GM23338 (cell line): ENCODE results near the gene MARF1.

Experiments used
- CREB1 ChIP-seq: fragments of 250-450 bp; sonication (Bioruptor Pico); IDR thresholded peaks from 2 replicates; pipeline ENCODE4 v1.5.0; 2020; ENCODE audit warnings: low read depth, mild to moderate bottlenecking, moderate library complexity
- EZH2 ChIP-seq: fragments of 200-600 bp; sonication (generic); IDR thresholded peaks from one replicate; pipeline ENCODE4 v1.8.0; 2017; ENCODE audit warnings: antibody characterized with exemption, mild to moderate bottlenecking, low read depth; ENCODE audit not compliant: unreplicated experiment
- EZH2phosphoT487 ChIP-seq: fragments of 200-600 bp; sonication (generic); IDR thresholded peaks from one replicate; pipeline ENCODE4 v1.8.1; 2018; ENCODE audit warnings: antibody characterized with exemption; ENCODE audit not compliant: unreplicated experiment
- NANOG ChIP-seq: IDR thresholded peaks from 2 replicates; pipeline ENCODE4 v1.6.1; 2016; ENCODE audit warnings: antibody characterized with exemption, borderline replicate concordance
- POLR2AphosphoS5 ChIP-seq: IDR thresholded peaks from 2 replicates; pipeline ENCODE4 v1.6.1; 2016; ENCODE audit warnings: antibody characterized with exemption, low read depth
- STAT1 ChIP-seq: IDR thresholded peaks from one replicate; pipeline ENCODE4 v1.6.1; 2016; ENCODE audit warnings: antibody characterized with exemption; ENCODE audit not compliant: unreplicated experiment
- ZNF331 ChIP-seq: fragments of 250-450 bp; sonication (Bioruptor Pico); IDR thresholded peaks from 2 replicates; pipeline ENCODE4 v1.5.0; 2020; ENCODE audit warnings: low read depth, mild to moderate bottlenecking, moderate library complexity
- TF ChIP-seq, protein P1 (sequence below), 2 experiments: fragments of 200-600 bp in 1 of 2; sonication (generic) in 1 of 2; conservative IDR thresholded peaks; 2 replicates each; pipeline versions ENCODE4 v1.5.1 to v1.6.1; 2016 to 2017; ENCODE audit warnings: antibody characterized with exemption in 2 of 2, low read depth in 2 of 2, mild to moderate bottlenecking in 2 of 2, moderate library complexity in 1 of 2
- TF ChIP-seq, protein P2 (sequence below): IDR thresholded peaks from one replicate; pipeline ENCODE4 v1.6.1; 2018; ENCODE audit warnings: antibody characterized with exemption; ENCODE audit not compliant: unreplicated experiment
- TF ChIP-seq, protein P3 (sequence below): IDR thresholded peaks from 2 replicates; pipeline ENCODE4 v1.6.1; 2016; ENCODE audit warnings: antibody characterized with exemption

DNA sequence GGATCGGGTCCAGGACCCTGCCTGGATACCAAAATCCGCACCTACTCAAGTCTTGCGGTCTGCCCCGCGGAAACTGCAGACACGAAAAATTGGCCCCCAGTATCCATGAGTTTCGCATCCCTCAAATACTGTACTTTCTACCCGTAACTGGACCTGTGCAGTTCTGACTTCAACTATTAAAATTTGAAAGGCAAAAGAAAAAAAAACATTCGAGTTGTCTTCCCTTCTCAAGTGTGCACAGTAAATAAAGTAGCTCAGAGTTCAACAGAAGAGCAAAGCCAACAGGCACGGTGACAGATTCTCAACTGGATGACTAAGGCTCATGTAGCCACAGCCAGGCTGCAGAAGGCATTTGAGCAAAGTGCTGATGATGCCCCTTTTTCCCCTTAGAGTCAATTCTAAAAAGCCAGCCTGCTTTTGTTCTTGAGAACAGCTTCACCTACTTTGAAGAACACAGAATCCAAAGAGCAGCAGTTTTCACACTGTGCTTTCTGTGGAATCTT is 32.5 kb downstream of the MARF1 start:
- TF ChIP-seq, protein P1, sequence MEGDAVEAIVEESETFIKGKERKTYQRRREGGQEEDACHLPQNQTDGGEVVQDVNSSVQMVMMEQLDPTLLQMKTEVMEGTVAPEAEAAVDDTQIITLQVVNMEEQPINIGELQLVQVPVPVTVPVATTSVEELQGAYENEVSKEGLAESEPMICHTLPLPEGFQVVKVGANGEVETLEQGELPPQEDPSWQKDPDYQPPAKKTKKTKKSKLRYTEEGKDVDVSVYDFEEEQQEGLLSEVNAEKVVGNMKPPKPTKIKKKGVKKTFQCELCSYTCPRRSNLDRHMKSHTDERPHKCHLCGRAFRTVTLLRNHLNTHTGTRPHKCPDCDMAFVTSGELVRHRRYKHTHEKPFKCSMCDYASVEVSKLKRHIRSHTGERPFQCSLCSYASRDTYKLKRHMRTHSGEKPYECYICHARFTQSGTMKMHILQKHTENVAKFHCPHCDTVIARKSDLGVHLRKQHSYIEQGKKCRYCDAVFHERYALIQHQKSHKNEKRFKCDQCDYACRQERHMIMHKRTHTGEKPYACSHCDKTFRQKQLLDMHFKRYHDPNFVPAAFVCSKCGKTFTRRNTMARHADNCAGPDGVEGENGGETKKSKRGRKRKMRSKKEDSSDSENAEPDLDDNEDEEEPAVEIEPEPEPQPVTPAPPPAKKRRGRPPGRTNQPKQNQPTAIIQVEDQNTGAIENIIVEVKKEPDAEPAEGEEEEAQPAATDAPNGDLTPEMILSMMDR (conservative IDR thresholded peaks at IDR 0.05; ENCODE audit: low read depth in 2 of 2) = no peak
- TF ChIP-seq EZH2 = no peak
- TF ChIP-seq, protein P2, sequence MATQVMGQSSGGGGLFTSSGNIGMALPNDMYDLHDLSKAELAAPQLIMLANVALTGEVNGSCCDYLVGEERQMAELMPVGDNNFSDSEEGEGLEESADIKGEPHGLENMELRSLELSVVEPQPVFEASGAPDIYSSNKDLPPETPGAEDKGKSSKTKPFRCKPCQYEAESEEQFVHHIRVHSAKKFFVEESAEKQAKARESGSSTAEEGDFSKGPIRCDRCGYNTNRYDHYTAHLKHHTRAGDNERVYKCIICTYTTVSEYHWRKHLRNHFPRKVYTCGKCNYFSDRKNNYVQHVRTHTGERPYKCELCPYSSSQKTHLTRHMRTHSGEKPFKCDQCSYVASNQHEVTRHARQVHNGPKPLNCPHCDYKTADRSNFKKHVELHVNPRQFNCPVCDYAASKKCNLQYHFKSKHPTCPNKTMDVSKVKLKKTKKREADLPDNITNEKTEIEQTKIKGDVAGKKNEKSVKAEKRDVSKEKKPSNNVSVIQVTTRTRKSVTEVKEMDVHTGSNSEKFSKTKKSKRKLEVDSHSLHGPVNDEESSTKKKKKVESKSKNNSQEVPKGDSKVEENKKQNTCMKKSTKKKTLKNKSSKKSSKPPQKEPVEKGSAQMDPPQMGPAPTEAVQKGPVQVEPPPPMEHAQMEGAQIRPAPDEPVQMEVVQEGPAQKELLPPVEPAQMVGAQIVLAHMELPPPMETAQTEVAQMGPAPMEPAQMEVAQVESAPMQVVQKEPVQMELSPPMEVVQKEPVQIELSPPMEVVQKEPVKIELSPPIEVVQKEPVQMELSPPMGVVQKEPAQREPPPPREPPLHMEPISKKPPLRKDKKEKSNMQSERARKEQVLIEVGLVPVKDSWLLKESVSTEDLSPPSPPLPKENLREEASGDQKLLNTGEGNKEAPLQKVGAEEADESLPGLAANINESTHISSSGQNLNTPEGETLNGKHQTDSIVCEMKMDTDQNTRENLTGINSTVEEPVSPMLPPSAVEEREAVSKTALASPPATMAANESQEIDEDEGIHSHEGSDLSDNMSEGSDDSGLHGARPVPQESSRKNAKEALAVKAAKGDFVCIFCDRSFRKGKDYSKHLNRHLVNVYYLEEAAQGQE = no peak
- TF ChIP-seq EZH2phosphoT487 = no peak
- TF ChIP-seq ZNF331 (CRISPR knock-in tag) = no peak
- no peak for TF ChIP-seq CREB1 (CRISPR knock-in tag)
- no peak for TF ChIP-seq POLR2AphosphoS5
- TF ChIP-seq NANOG = no peak
- TF ChIP-seq STAT1 = no peak
- TF ChIP-seq, protein P3, sequence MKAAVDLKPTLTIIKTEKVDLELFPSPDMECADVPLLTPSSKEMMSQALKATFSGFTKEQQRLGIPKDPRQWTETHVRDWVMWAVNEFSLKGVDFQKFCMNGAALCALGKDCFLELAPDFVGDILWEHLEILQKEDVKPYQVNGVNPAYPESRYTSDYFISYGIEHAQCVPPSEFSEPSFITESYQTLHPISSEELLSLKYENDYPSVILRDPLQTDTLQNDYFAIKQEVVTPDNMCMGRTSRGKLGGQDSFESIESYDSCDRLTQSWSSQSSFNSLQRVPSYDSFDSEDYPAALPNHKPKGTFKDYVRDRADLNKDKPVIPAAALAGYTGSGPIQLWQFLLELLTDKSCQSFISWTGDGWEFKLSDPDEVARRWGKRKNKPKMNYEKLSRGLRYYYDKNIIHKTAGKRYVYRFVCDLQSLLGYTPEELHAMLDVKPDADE = no peak
